AG10803 (cell line): ENCODE data around the gene APOC1.
"Not testable (repeated sequence)": the region's sequence is repeated elsewhere in the genome, so short reads cannot be mapped to it uniquely, and the experiment has no call there.

ENCODE experiments used
- DNase-seq: peaks from one replicate; pipeline ENCODE4 v3.0.0; 2010; ENCODE audit warnings: low read depth
- H3K4me3 ChIP-seq: 2 replicates; pipeline ENCODE4 v1.5.1; 2011; ENCODE audit warnings: mild to moderate bottlenecking, low read length, control low read depth
- TF ChIP-seq, protein P1 (sequence below): conservative IDR thresholded peaks from 2 replicates; pipeline ENCODE4 v1.5.1; 2011; ENCODE audit warnings: mild to moderate bottlenecking, low read length, control low read depth, inconsistent platforms

The APOC1 gene

DNA sequence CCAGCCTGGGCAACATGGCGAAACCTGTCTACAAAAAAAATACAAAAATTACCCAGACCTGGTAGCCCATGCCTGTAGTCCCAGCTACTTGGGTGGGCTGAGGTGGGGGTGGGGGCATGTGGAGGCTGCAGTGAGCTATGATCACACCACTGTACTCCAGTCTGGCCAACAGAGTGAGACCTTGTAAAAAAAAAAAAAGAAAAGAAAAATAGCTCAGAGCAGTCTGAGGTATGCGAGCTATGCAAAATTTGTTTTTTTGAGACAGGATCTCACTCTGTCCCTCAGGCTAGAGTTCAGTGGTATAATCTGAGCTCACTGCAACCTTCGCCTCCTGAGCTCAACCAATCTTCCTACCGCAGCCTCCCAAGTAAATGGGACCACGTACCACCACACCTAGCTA, 30.5 kb upstream of the APOC1 start:
- H3K4me3 ChIP-seq = no peak overlapping the region
- peak; percentile 21 for DNase-seq
- TF ChIP-seq, protein P1, sequence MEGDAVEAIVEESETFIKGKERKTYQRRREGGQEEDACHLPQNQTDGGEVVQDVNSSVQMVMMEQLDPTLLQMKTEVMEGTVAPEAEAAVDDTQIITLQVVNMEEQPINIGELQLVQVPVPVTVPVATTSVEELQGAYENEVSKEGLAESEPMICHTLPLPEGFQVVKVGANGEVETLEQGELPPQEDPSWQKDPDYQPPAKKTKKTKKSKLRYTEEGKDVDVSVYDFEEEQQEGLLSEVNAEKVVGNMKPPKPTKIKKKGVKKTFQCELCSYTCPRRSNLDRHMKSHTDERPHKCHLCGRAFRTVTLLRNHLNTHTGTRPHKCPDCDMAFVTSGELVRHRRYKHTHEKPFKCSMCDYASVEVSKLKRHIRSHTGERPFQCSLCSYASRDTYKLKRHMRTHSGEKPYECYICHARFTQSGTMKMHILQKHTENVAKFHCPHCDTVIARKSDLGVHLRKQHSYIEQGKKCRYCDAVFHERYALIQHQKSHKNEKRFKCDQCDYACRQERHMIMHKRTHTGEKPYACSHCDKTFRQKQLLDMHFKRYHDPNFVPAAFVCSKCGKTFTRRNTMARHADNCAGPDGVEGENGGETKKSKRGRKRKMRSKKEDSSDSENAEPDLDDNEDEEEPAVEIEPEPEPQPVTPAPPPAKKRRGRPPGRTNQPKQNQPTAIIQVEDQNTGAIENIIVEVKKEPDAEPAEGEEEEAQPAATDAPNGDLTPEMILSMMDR = no peak

DNA sequence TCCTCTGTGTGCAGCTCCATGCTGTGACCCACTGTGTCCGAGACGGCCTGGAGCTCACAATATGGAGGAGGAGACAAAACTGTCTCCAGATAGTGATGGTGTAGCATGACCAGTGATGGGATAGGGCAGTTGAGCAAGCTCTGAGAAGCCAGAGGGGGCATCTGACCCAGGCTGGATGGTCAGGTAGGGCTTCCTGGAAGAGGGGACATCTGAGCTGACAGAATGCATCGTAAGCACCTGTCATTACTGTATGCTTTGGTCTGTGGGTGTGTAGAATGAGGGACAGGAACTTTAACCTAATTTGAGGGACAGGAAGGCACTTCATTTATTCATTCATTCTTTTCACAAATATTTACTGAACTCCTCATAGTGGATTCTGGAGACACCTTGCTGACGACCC, 29.8 kb upstream of the APOC1 start:
- TF ChIP-seq, protein P1 = no peak
- no peak overlapping the region for H3K4me3 ChIP-seq
- DNase-seq = no peak

GRCh38 chr19:44886141-44886540, 28.3 kb upstream of the APOC1 start:
- TF ChIP-seq, protein P1 = no peak
- DNase-seq = no peak
- H3K4me3 ChIP-seq = no peak overlapping the region

- no peak overlapping the region for H3K4me3 ChIP-seq
- TF ChIP-seq, protein P1 = no peak
- DNase-seq = no peak
Measured at GRCh38 chr19:44887648-44888047, 26.8 kb upstream of the APOC1 start.

- DNase-seq, H3K4me3 ChIP-seq: not testable (repeated sequence)
Measured at GRCh38 chr19:44888335-44888734, 26.1 kb upstream of the APOC1 start.

- peak overlapping the region; percentile 76 for H3K4me3 ChIP-seq
- TF ChIP-seq, protein P1 = no peak
Measured at GRCh38 chr19:44889830-44890365, 24.5 kb upstream of the APOC1 start.

GRCh38 chr19:44890366-44891015, 23.9 kb upstream of the APOC1 start:
- TF ChIP-seq, protein P1 = no peak
- peak; percentile 100 for DNase-seq
- peak overlapping the region; percentile 76 for H3K4me3 ChIP-seq

More at GRCh38 chr19:44889830-44890365, 24.5 kb upstream of the APOC1 start:
- DNase-seq = no peak
